H1 (cell line): ENCODE measurements around the gene NXPH2. TPM values are rescaled to one million over a fixed set of nuclear protein-coding genes. Genes with fewer than 3 reads are reported as not detected.

Experiments used
- USF2 ChIP-seq: IDR thresholded peaks from 2 replicates; pipeline ENCODE4 v1.6.1; 2011; ENCODE audit warnings: low read length, improper control_type of control experiment
- polyA plus RNA-seq, 7 experiments: library from polyadenylated mRNA; depleted of rRNA in 3 of 7; stranded (reverse) in 5 of 7; unstranded in 2 of 7; fragments of >200 nt in 5 of 7; fragments of 200-250 nt in 2 of 7; gene quantifications; 1 replicate in 5 of 7; 2 replicates in 1 of 7; 4 replicates in 1 of 7; pipeline versions ENCODE4 v1.2.1 to v1.2.3, GENCODE V29; 2011 to 2013; ENCODE audit warnings: missing spikeins in 2 of 7, mixed read lengths in 2 of 7
- total RNA-seq: library from RNA; stranded (reverse); fragmentation: NEBNext Ultra II Directional; extraction: Animal tissue kit (Norgen Biotek cat#: 25700); gene quantifications from 2 replicates; pipeline ENCODE4 v1.2.1, GENCODE V29; 2021

The NXPH2 gene
- total and polyA plus RNA-seq, 2 of the 8 experiments (the other 6 are each of a cell fraction or from before 2014, with no cell fraction given), result 1.9 to 6.9 TPM

- no peak for TF ChIP-seq USF2
Observed at GRCh38 chr2:138630164-138630563, 150.0 kb downstream of the NXPH2 start (continued).
